IMR-90 (cell line): Measurements from ENCODE around the gene RAB3A. TPM values are rescaled to one million over a fixed set of nuclear protein-coding genes. Genes with fewer than 3 reads are reported as not detected.

Experiments used
- ATAC-seq: fragments of 200-7000 bp; cut with Tn5 transposase; 2 replicates; pipeline ENCODE4 v1.9.1; 2020; ENCODE audit warnings: low read depth, mild to moderate bottlenecking, moderate library complexity
- BruUV-seq: library from RNA; stranded (reverse); fragments of 400-500 nt; replicated peaks from 2 replicates; lab custom pipeline; 2021; lab: Mats Ljungman, UMichigan
- CTCF ChIA-PET: fragments of 300-600 bp; formaldehyde crosslinking; extraction: SDS; loops from one replicate; lab custom pipeline; 2021; ENCODE audit warnings: antibody characterized with exemption; lab: Yijun Ruan, JAX
- POLR2A ChIA-PET: fragments of 300-600 bp; sonication (Branson Sonifier 250); formaldehyde crosslinking; loops from one replicate; lab custom pipeline; 2022; ENCODE audit warnings: antibody characterized with exemption; ENCODE audit not compliant: unreplicated experiment; lab: Charles Lee
- DNase-seq: peaks from one replicate; pipeline ENCODE4 v3.0.0; 2013
- H2AFZ ChIP-seq: replicated peaks from 2 replicates; pipeline ENCODE3; 2013; ENCODE audit warnings: low read length, mild to moderate bottlenecking; ENCODE audit not compliant: poor library complexity
- H2AK5ac ChIP-seq: 2 replicates; pipeline ENCODE4 v1.6.1; 2013; ENCODE audit warnings: low read depth, low read length, inconsistent platforms
- H2AK9ac ChIP-seq: replicated peaks from 2 replicates; pipeline ENCODE3; 2013; ENCODE audit warnings: mild to moderate bottlenecking, low read depth, low read length, moderate library complexity; ENCODE audit not compliant: poor library complexity
- H2BK120ac ChIP-seq: 2 replicates; pipeline ENCODE4 v1.6.1; 2013; ENCODE audit warnings: low read depth, low read length, inconsistent platforms
- H2BK15ac ChIP-seq: 3 replicates; pipeline ENCODE4 v1.6.1; 2013; ENCODE audit warnings: low read depth, low read length, inconsistent platforms
- H2BK20ac ChIP-seq: 2 replicates; pipeline ENCODE4 v1.6.1; 2013; ENCODE audit warnings: low read depth, mild to moderate bottlenecking, inconsistent platforms, low read length, moderate library complexity
- H2BK5ac ChIP-seq: 2 replicates; pipeline ENCODE4 v1.6.1; 2013; ENCODE audit warnings: mild to moderate bottlenecking, low read depth, low read length, inconsistent platforms; ENCODE audit not compliant: poor library complexity, severe bottlenecking
- H3K14ac ChIP-seq: replicated peaks from 2 replicates; pipeline ENCODE4 v1.6.1; 2013; ENCODE audit warnings: low read depth, low read length, inconsistent platforms
- H3K18ac ChIP-seq: 2 replicates; pipeline ENCODE4 v1.6.1; 2013; ENCODE audit warnings: low read depth, low read length, control low read depth
- H3K23ac ChIP-seq: 2 replicates; pipeline ENCODE4 v1.6.1; 2013; ENCODE audit warnings: low read depth, low read length, inconsistent platforms
- H3K27ac ChIP-seq: 2 replicates; pipeline ENCODE4 v1.5.1; 2013; ENCODE audit warnings: mild to moderate bottlenecking, control low read depth, low read length; ENCODE audit not compliant: insufficient read depth
- H3K27me3 ChIP-seq: 2 replicates; pipeline ENCODE4 v1.6.1; 2013; ENCODE audit warnings: low read length; ENCODE audit not compliant: control insufficient read depth, insufficient read depth
- H3K36me3 ChIP-seq: 2 replicates; pipeline ENCODE4 v1.6.1; 2013; ENCODE audit warnings: low read length, mixed read lengths; ENCODE audit not compliant: control insufficient read depth, insufficient read depth
- H3K4ac ChIP-seq: 2 replicates; pipeline ENCODE4 v1.6.1; 2013; ENCODE audit warnings: low read depth, low read length, inconsistent platforms
- H3K4me1 ChIP-seq: 2 replicates; pipeline ENCODE4 v1.6.1; 2013; ENCODE audit warnings: low read length, mixed read lengths; ENCODE audit not compliant: control insufficient read depth, insufficient read depth
- H3K4me2 ChIP-seq: 2 replicates; pipeline ENCODE4 v1.6.1; 2013; ENCODE audit warnings: low read depth, mild to moderate bottlenecking, control low read depth, low read length, moderate library complexity
- H3K4me3 ChIP-seq: 2 replicates; pipeline ENCODE4 v1.5.1; 2013; ENCODE audit warnings: low read depth, mild to moderate bottlenecking, control low read depth, low read length, moderate library complexity; ENCODE audit not compliant: insufficient read depth
- H3K56ac ChIP-seq: 2 replicates; pipeline ENCODE4 v1.6.1; 2013; ENCODE audit warnings: low read length, inconsistent platforms; ENCODE audit not compliant: insufficient read depth; ENCODE audit errors: extremely low read depth
- H3K79me1 ChIP-seq, 2 experiments: 2 replicates each; pipeline ENCODE4 v1.6.1; 2013; ENCODE audit warnings: low read length in 2 of 2, inconsistent platforms in 1 of 2, low read depth in 1 of 2
- H3K9ac ChIP-seq: 2 replicates; pipeline ENCODE4 v1.6.1; 2013; ENCODE audit warnings: low read depth, low read length, control low read depth
- H3K9me1 ChIP-seq: 2 replicates; pipeline ENCODE4 v1.6.1; 2013; ENCODE audit warnings: low read length, inconsistent platforms; ENCODE audit not compliant: insufficient read depth
- H3K9me3 ChIP-seq: 2 replicates; pipeline ENCODE4 v1.6.1; 2013; ENCODE audit warnings: low read length; ENCODE audit not compliant: control insufficient read depth, insufficient read depth
- H4K20me1 ChIP-seq: 2 replicates; pipeline ENCODE4 v1.6.1; 2013; ENCODE audit warnings: low read length, inconsistent platforms; ENCODE audit not compliant: insufficient read depth
- H4K5ac ChIP-seq: 2 replicates; pipeline ENCODE4 v1.6.1; 2013; ENCODE audit warnings: mild to moderate bottlenecking, low read depth, low read length, control low read depth
- H4K8ac ChIP-seq, 2 experiments: 2 replicates each; pipeline ENCODE4 v1.6.1; 2013; ENCODE audit warnings: low read depth in 2 of 2, low read length in 2 of 2, control low read depth in 1 of 2, inconsistent platforms in 1 of 2
- H4K91ac ChIP-seq: 2 replicates; pipeline ENCODE4 v1.6.1; 2013; ENCODE audit warnings: low read depth, low read length, inconsistent platforms; ENCODE audit not compliant: insufficient read depth
- BHLHE40 ChIP-seq: fragments of 150-350 bp; IDR thresholded peaks from 2 replicates; pipeline ENCODE4 v1.6.1; 2016; ENCODE audit warnings: mild to moderate bottlenecking, low read depth, low read length
- CEBPB ChIP-seq: IDR thresholded peaks from 2 replicates; pipeline ENCODE4 v1.6.1; 2012; ENCODE audit warnings: low read depth, low read length, improper control_type of control experiment
- CHD1 ChIP-seq: IDR thresholded peaks from 2 replicates; pipeline ENCODE4 v1.6.1; 2012; ENCODE audit warnings: low read depth, low read length, improper control_type of control experiment
- CTCF ChIP-seq: conservative IDR thresholded peaks from 2 replicates; pipeline ENCODE4 v1.5.1; 2012; ENCODE audit warnings: mild to moderate bottlenecking, low read depth, low read length, improper control_type of control experiment
- ELK1 ChIP-seq: fragments of 150-350 bp; IDR thresholded peaks from 2 replicates; pipeline ENCODE4 v1.6.1; 2016; ENCODE audit warnings: low read depth, mild to moderate bottlenecking, low read length, moderate library complexity, borderline replicate concordance
- FOS ChIP-seq: fragments of 150-350 bp; IDR thresholded peaks from 2 replicates; pipeline ENCODE4 v1.6.1; 2016; ENCODE audit warnings: low read depth, low read length
- MAFK ChIP-seq: IDR thresholded peaks from 2 replicates; pipeline ENCODE4 v1.6.1; 2012; ENCODE audit warnings: low read depth, low read length, improper control_type of control experiment
- MAZ ChIP-seq: IDR thresholded peaks from 2 replicates; pipeline ENCODE4 v1.6.1; 2012; ENCODE audit warnings: low read depth, mild to moderate bottlenecking, low read length, improper control_type of control experiment, moderate library complexity, borderline replicate concordance
- MXI1 ChIP-seq: IDR thresholded peaks from 2 replicates; pipeline ENCODE4 v1.6.1; 2012; ENCODE audit warnings: low read depth, mild to moderate bottlenecking, low read length, moderate library complexity, borderline replicate concordance
- NFE2L2 ChIP-seq: fragments of 150-350 bp; IDR thresholded peaks from 2 replicates; pipeline ENCODE4 v1.6.1; 2016; ENCODE audit warnings: low read depth, mild to moderate bottlenecking, low read length
- POLR2A ChIP-seq: IDR thresholded peaks from 2 replicates; pipeline ENCODE4 v1.6.1; 2012; ENCODE audit warnings: mild to moderate bottlenecking, low read depth, low read length
- RAD21 ChIP-seq: IDR thresholded peaks from 2 replicates; pipeline ENCODE4 v1.6.1; 2012; ENCODE audit warnings: low read length, improper control_type of control experiment
- RCOR1 ChIP-seq: IDR thresholded peaks from 2 replicates; pipeline ENCODE4 v1.6.1; 2012; ENCODE audit warnings: mild to moderate bottlenecking, low read length, improper control_type of control experiment; ENCODE audit not compliant: insufficient replicate concordance
- RFX5 ChIP-seq: IDR thresholded peaks from 2 replicates; pipeline ENCODE4 v1.8.0; 2012; ENCODE audit warnings: low read depth, mild to moderate bottlenecking, low read length, moderate library complexity
- SMC3 ChIP-seq: fragments of 150-350 bp; IDR thresholded peaks from 2 replicates; pipeline ENCODE4 v1.6.1; 2016; ENCODE audit warnings: low read depth, mild to moderate bottlenecking, antibody characterized with exemption, low read length, moderate library complexity
- WGBS, 2 experiments: methylation state at CpG; one replicate each; pipeline versions ENCODE4 v1.1.5 to v1.1.7; 2013; ENCODE audit warnings: missing lambda C conversion rate in 2 of 2; ENCODE audit not compliant: insufficient read length in 1 of 2; ENCODE audit errors: extremely low coverage in 2 of 2; 5-methylcytosine and 5-hydroxymethylcytosine counted together
- dilution Hi-C: fragments of 300-500 bp; cut with HindIII; formaldehyde crosslinking; loops from one replicate; pipeline ENCODE4 v1.14.3; 2018; ENCODE audit warnings: low sequenced_read_pairs; ENCODE audit not compliant: unreplicated experiment
- in situ Hi-C: fragments of 300-500 bp; cut with MboI; formaldehyde crosslinking; loops from 3 replicates; pipeline ENCODE4 v1.14.3; 2019; ENCODE audit warnings: low sequenced_read_pairs, inconsistent platforms, mixed read lengths
- intact Hi-C: fragments of 100-400 bp; cut with micrococcal nuclease; formaldehyde crosslinking; loops from 2 replicates; pipeline ENCODE4 v1.10.0; 2022
- polyA plus RNA-seq, 3 experiments: library from polyadenylated mRNA; depleted of rRNA; stranded (reverse); fragments of >200 nt; gene quantifications; 2 replicates each; pipeline ENCODE4 v1.2.3, GENCODE V29; 2012; ENCODE audit warnings: low replicate concordance in 1 of 3
- total RNA-seq: library from RNA; depleted of rRNA; stranded (reverse); fragments of >200 nt; gene quantifications from 2 replicates; pipeline ENCODE4 v1.2.3, GENCODE V29; 2012

The RAB3A gene
- total and polyA plus RNA-seq, 2 of the 4 experiments (the other 2 are of a cell fraction) = 3.0 to 13.6 TPM

GRCh38 chr19:18226956-18227780 is 23.3 kb upstream of the RAB3A start:
- no peak for DNase-seq
- no peak overlapping the region for H3K23ac ChIP-seq
- H3K18ac ChIP-seq = no peak overlapping the region
- no peaks in the 10 kb centered on the region for H3K9me3 ChIP-seq
- no peak overlapping the region for H2BK20ac ChIP-seq
- POLR2A ChIA-PET = no interaction called here
- H3K4me1 ChIP-seq = peaks cover 7% of the 10 kb centered on the region
- no peak overlapping the region for H3K4me2 ChIP-seq
- WGBS, 2 experiments = no CpG with 5 or more reads among the region's 18 CpGs
- no peak overlapping the region for H3K4me3 ChIP-seq
- no peak overlapping the region for H4K91ac ChIP-seq
- no peak overlapping the region for H2BK15ac ChIP-seq
- no TSS peak for BruUV-seq
- dilution Hi-C loops (no loop called here), intact Hi-C loops (no loop called here), in situ Hi-C loops (no loop called here)
- H3K36me3 ChIP-seq = no peaks in the 10 kb centered on the region
- H4K20me1 ChIP-seq = no peaks in the 10 kb centered on the region
- no peak overlapping the region for H2AK5ac ChIP-seq
- H3K9ac ChIP-seq = no peak overlapping the region
- no peak overlapping the region for H4K8ac ChIP-seq
- H3K27ac ChIP-seq = no peak overlapping the region
- H2AFZ ChIP-seq = peak overlapping the region; percentile 5
- H4K5ac ChIP-seq = no peak overlapping the region
- H2AK9ac ChIP-seq = no peak overlapping the region
- no peak for ATAC-seq
- H3K27me3 ChIP-seq = peaks cover 16% of the 10 kb centered on the region; the same call in 1 of the 2 replicates
- no peak overlapping the region for H2BK5ac ChIP-seq
- no peaks in the 10 kb centered on the region for H3K79me1 ChIP-seq
- H3K4ac ChIP-seq = no peak overlapping the region
- H2BK120ac ChIP-seq = no peak overlapping the region
- H3K56ac ChIP-seq = no peak overlapping the region
- peaks cover 2% of the 10 kb centered on the region; the same call in 1 of the 2 replicates for H3K9me1 ChIP-seq
- CTCF ChIA-PET = no interaction called here
- no peak overlapping the region for H3K14ac ChIP-seq
- no peak for TF ChIP-seq RCOR1
- TF ChIP-seq BHLHE40 = no peak
- no peak for TF ChIP-seq SMC3
- TF ChIP-seq CEBPB = no peak
- TF ChIP-seq CTCF = no peak
- TF ChIP-seq MAFK = no peak
- TF ChIP-seq ELK1 = no peak
- no peak for TF ChIP-seq MAZ
- no peak for TF ChIP-seq CHD1
- no peak for TF ChIP-seq POLR2A
- TF ChIP-seq FOS = no peak
- no peak for TF ChIP-seq MXI1
- TF ChIP-seq NFE2L2 = no peak
- no peak for TF ChIP-seq RFX5
- no peak for TF ChIP-seq RAD21
